Right forelimb (tissue), 1 donor: Measurements from ENCODE around the gene GOLGA8S.
"Not testable (repeated sequence)": the region's sequence is repeated elsewhere in the genome, so short reads cannot be mapped to it uniquely, and the experiment has no call there.

ENCODE experiments used
- DNase-seq: peaks from one replicate; pipeline ENCODE4 v3.0.0-alpha.2; 2018

GOLGA8S gene

DNA sequence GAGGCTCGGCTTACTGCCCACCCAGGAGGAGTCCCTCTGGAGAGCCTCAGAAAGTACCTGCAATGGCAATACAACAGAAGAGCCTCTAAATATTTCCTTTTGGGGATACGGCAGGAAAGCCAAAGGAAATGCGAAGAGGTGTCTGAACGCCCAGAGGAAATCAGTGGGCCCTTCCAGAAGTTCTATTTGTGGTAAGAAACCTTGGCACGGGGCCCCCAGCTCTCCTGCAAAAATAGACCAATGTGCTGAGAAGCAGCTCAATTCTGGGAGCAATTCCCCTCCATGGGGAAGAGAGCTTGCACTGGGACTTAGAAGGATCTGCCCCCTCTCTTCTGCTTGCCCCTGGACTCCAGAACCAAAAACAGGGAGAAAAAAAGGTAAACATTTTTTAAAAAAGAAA, 44.7 kb downstream of the GOLGA8S start:
- DNase-seq = not testable (repeated sequence)

DNA sequence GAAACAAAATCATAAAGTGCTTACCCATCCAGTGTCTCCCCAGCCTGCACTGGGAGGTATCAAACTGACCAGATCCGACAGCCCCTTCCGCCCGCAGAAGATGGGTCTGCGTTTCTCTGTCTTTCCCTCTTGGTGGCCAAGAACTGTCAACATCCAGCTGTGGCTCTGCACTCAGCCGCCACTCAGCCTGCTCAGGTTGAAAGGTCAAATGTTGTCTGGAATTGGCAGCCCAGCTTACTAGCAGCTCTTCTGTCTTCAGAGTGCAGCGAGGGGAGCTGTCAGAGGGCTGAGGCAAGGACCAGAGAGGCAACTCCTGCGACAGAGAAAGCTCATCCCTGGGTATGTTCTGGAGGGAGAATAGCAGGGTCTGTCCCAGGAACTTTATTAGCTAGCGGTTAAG, 47.1 kb downstream of the GOLGA8S start:
- no peak for DNase-seq

DNA sequence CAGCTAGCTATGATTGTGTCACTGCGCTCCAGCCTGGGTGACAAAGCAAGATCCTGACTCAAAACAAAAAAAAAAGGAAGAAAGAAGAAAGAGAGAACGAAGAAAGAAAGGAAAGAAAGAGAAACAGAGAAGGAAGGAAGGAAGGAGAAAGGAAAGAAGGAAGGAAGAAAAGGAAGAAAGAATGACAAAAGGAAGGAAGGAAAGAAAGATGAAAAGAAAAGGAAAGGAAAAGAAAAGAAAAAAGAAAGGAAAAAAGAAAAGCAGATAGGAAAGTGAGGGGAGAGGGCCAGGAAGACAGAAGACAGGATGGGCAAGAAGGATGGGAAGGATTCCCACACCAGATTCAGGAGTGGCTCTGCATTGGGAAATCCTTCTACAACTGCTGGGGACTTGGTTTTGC, 47.6 kb downstream of the GOLGA8S start:
- no peak for DNase-seq

- no peak for DNase-seq
Measured at GRCh38 chr15:23402544-23402943, 48.0 kb downstream of the GOLGA8S start.

DNA sequence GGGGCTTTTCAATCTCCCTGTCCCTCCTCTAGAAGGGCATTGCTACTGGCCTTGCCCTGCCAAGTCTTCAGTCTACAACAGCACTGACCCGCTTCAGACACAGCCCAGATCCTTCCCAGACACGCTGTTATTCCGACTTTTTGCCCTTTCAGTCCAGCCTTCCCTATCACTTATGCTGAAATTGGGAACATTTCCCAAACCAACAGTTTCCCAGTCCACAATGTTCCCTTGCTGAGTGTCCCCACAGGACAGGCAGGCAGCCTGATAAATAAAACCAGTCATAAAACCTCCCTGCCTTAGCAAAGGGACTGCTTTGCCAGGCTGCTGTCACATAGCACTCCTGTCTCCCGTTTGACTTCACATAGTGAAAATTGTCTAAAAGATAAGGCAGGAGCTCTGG, 49.0 kb downstream of the GOLGA8S start:
- no peak for DNase-seq

- no peak for DNase-seq
Measured at GRCh38 chr15:23411841-23412240, 57.3 kb downstream of the GOLGA8S start.

DNA sequence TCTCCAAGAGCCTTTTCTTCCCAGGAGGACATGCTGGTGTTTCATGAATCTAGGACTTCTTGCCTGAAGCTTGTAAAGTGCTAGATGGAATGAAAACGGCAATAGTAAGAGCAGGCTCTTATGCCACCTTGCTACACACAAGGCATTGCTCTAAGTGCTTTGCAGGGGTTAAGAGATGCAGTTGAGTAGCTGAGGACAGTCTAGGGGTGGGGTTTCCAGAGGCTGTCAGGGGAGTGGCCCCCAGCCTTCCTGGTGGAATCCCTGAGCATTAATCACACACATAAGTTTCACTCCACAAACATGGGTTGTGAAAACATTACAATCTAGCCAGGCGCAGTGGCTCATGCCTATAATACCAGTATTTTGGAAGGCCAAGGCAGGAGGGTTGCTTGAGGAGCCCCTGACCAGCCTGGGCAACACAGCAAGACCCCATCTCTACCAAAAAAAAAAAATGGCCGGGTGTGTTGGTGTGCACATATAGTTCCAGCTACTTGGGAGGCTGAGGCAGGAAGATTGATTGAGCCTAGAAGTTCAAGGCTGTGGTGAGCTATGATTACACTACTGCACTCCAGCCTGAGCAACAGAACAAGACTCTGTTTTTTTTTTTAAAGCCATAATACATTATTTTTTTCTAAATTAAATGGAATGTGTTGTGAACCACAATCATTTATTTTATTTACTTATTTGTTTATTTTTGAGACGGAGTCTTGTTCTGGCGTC, 58.5 kb downstream of the GOLGA8S start:
- not testable (repeated sequence) for DNase-seq
